ENCODE measurements around the gene LDHA. TPM values are rescaled to one million over a fixed set of nuclear protein-coding genes. Genes with fewer than 3 reads are reported as not detected.
A peak's percentile ranks its signal among the peaks of the same experiment; 100 is the strongest.

The LDHA gene
- total RNA-seq, 1 donor from 2014 or later = 977 TPM

DNA sequence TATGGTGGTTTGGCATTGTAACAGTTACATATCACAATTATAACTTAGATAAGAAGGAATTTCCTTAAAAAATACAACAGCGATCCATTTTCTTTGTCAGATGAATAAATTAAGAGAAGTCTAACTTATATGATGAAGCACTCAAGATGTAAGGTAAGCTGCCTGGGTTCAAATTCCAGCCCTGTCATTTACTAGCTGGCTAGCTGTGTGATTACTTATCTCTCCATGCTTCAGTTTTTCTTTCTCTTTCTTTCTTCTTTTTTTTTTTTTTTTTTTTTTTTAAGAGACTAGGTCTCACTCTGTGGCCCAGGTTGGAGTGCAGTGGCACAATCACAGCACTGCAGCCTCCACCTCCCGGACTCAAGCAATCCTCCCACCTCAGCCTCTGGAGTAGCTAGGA lies 22.2 kb upstream of the LDHA start:
- Histone ChIP-seq H3K9me3 (ENCODE audit: low read depth) (no peaks in the 10 kb centered on the region), H2AFZ (replicated peaks) (no peak overlapping the region), H3K9ac (no peak overlapping the region), H3K36me3 (no peaks in the 10 kb centered on the region), H3K79me2 (ENCODE audit: low read depth) (no peaks in the 10 kb centered on the region), H4K20me1 (ENCODE audit: low read depth) (no peaks in the 10 kb centered on the region), H3K4me2 (no peak overlapping the region), H3K27ac (no peak overlapping the region), H3F3A (ENCODE audit: low read depth) (no peaks in the 10 kb centered on the region), H3K27me3 (no peaks in the 10 kb centered on the region), H3K4me3 (no peak overlapping the region), H3K4me1 (no peaks in the 10 kb centered on the region)
- no peak overlapping the region for H3K27ac Mint-ChIP-seq
- H3K9me3 Mint-ChIP-seq = no peaks in the 10 kb centered on the region
- DNase-seq (ENCODE audit: low spot score) = no peak
- H3K36me3 Mint-ChIP-seq = peaks cover 2% of the 10 kb centered on the region
- H3K4me1 Mint-ChIP-seq = no peaks in the 10 kb centered on the region
- TF ChIP-seq EZH2phosphoT487 (IDR thresholded peaks at IDR 0.05) (no peak), EZH2 (IDR thresholded peaks at IDR 0.05) (no peak)
- TF ChIP-seq, protein P1, sequence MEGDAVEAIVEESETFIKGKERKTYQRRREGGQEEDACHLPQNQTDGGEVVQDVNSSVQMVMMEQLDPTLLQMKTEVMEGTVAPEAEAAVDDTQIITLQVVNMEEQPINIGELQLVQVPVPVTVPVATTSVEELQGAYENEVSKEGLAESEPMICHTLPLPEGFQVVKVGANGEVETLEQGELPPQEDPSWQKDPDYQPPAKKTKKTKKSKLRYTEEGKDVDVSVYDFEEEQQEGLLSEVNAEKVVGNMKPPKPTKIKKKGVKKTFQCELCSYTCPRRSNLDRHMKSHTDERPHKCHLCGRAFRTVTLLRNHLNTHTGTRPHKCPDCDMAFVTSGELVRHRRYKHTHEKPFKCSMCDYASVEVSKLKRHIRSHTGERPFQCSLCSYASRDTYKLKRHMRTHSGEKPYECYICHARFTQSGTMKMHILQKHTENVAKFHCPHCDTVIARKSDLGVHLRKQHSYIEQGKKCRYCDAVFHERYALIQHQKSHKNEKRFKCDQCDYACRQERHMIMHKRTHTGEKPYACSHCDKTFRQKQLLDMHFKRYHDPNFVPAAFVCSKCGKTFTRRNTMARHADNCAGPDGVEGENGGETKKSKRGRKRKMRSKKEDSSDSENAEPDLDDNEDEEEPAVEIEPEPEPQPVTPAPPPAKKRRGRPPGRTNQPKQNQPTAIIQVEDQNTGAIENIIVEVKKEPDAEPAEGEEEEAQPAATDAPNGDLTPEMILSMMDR (IDR thresholded peaks at IDR 0.05) = no peak
- no peak overlapping the region for H3K4me3 Mint-ChIP-seq
- H3K27me3 Mint-ChIP-seq (ENCODE audit: insufficient read depth, low read depth) = peaks cover 2% of the 10 kb centered on the region

DNA sequence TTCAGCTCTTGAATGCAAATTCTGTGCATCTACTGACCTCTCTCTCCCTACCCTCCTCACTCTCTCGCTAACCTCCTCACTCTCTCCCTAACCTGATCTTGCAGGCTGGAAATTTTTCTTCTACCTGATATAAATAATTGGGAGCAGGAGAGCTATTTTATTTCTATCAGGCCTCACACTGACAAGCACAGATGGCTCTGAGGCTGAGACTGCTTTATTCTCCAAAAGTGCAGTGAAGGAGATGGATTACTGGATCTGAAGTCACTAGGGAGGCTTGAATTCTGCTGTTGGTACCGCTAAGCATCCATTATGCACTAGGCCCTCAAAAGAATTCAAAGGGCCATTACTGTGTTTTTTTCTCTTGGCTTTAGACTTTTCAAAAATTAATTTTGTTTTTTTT lies 19.4 kb upstream of the LDHA start:
- H2AFZ ChIP-seq (replicated peaks) = no peak overlapping the region
- H3K27ac ChIP-seq = no peak overlapping the region
- no peaks in the 10 kb centered on the region for H3K9me3 ChIP-seq (ENCODE audit: low read depth)
- Mint-ChIP-seq H3K27ac (peak overlapping the region; percentile 54), H3K9me3 (no peaks in the 10 kb centered on the region), H3K4me3 (no peak overlapping the region), H3K4me1 (peaks cover 4% of the 10 kb centered on the region), H3K36me3 (no peaks in the 10 kb centered on the region), H3K27me3 (ENCODE audit: insufficient read depth, low read depth) (no peaks in the 10 kb centered on the region)
- DNase-seq (ENCODE audit: low spot score) = no peak
- no peaks in the 10 kb centered on the region for H4K20me1 ChIP-seq (ENCODE audit: low read depth)
- no peaks in the 10 kb centered on the region for H3K36me3 ChIP-seq
- H3F3A ChIP-seq (ENCODE audit: low read depth) = peaks cover 6% of the 10 kb centered on the region
- no peak overlapping the region for H3K4me2 ChIP-seq
- no peak for TF ChIP-seq EZH2 (IDR thresholded peaks at IDR 0.05)
- TF ChIP-seq, protein P1 (IDR thresholded peaks at IDR 0.05) = no peak
- no peak for TF ChIP-seq EZH2phosphoT487 (IDR thresholded peaks at IDR 0.05)
- no peak overlapping the region for H3K4me3 ChIP-seq
- H3K9ac ChIP-seq = no peak overlapping the region
- H3K27me3 ChIP-seq = no peaks in the 10 kb centered on the region
- no peaks in the 10 kb centered on the region for H3K79me2 ChIP-seq (ENCODE audit: low read depth)
- peaks cover 12% of the 10 kb centered on the region for H3K4me1 ChIP-seq

DNA sequence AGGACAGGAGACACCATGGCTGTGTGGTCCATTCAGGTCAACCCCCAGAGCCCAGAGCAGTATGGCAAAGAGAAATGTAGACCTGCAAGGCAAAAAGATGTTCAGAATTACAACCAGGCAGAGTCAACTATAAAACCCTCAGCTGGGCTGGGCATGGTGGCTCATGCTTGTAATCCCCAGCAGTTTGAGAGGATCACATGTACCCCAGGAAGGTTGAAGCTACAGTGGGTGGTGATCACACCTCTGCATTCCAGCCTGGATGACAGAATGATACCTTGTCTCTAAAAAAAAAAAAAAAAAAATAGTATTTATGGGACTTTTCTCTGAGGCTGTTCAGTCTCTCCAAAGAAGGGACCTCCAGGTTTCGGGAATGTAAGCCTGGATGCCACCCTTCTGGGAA lies 18.4 kb upstream of the LDHA start:
- no peak overlapping the region for H3K4me2 ChIP-seq
- no peak overlapping the region for H3K4me3 Mint-ChIP-seq
- no peaks in the 10 kb centered on the region for H4K20me1 ChIP-seq (ENCODE audit: low read depth)
- no peaks in the 10 kb centered on the region for H3K79me2 ChIP-seq (ENCODE audit: low read depth)
- no peaks in the 10 kb centered on the region for H3K36me3 Mint-ChIP-seq
- peaks cover 4% of the 10 kb centered on the region for H3K4me1 Mint-ChIP-seq
- peaks cover 6% of the 10 kb centered on the region for H3F3A ChIP-seq (ENCODE audit: low read depth)
- no peaks in the 10 kb centered on the region for H3K9me3 ChIP-seq (ENCODE audit: low read depth)
- H3K27ac Mint-ChIP-seq = no peak overlapping the region
- H2AFZ ChIP-seq (replicated peaks) = no peak overlapping the region
- TF ChIP-seq EZH2phosphoT487 (IDR thresholded peaks at IDR 0.05) (no peak), EZH2 (IDR thresholded peaks at IDR 0.05) (no peak)
- TF ChIP-seq, protein P1 (IDR thresholded peaks at IDR 0.05) = no peak
- no peak overlapping the region for H3K27ac ChIP-seq
- H3K27me3 ChIP-seq = no peaks in the 10 kb centered on the region
- no peak overlapping the region for H3K4me3 ChIP-seq
- no peaks in the 10 kb centered on the region for H3K36me3 ChIP-seq
- H3K27me3 Mint-ChIP-seq (ENCODE audit: insufficient read depth, low read depth) = no peaks in the 10 kb centered on the region
- no peak for DNase-seq (ENCODE audit: low spot score)
- H3K9ac ChIP-seq = no peak overlapping the region
- peaks cover 12% of the 10 kb centered on the region for H3K4me1 ChIP-seq
- no peaks in the 10 kb centered on the region for H3K9me3 Mint-ChIP-seq

Measured in neural progenitor cell (in vitro differentiated cells).